Inferior parietal cortex (tissue), 1 donor: ENCODE data around the gene PAK5.

Experiments
- DNase-seq: peaks from one replicate; pipeline ENCODE4 v3.0.0-alpha.2; 2016; ENCODE audit errors: extremely low spot score

PAK5 gene

DNA sequence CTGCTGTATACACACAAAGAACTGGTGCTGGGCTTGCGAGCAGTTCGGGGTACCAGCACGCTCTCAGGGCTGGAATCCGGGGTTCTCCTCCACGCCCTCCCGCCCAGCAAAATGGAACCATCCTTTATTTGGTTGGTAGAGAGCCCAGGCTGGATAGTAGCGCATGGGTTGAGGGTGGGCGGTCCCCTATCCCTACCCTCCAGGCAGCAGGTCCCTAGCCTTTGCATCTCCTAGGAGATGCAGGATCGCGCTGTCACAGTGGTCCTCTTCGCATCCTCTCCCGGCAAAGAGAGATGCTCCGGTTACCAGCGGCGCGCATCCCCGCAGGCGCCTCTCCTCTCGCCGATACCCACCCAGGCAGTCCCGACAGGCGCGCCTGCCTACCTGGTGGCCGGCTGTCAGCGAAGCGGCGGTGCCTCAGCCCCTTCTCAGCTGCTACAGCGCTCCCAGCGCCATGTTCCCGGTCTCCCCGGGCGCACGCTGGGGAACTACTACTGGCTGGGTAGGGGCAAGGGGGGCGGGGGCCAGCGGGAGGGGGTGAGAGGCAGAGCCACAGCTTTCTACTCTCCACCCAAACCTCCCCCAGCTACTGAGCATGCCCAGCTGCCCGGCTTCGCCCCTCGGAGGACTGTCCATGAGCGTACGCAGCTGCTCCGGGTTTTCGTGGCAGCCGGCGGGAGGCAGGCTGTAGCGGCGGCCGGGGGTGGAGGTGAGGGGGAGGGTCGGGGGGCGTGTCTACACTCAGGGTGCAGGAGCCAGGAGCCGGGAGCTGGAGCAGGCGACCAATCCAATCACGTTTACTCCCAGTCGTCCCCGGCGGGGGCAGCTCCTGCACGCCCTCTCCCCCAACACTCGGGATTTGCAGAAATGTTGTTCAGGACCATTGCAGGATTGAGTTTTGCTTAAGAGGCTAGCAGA, at the start of gene PAK5:
Gene PAK5, minus strand, starts transcription at position 699 of the 918 bp plus-strand sequence. CDS start 194,748 bp downstream, outside the sequence.
- peak; percentile 74 for DNase-seq

DNA sequence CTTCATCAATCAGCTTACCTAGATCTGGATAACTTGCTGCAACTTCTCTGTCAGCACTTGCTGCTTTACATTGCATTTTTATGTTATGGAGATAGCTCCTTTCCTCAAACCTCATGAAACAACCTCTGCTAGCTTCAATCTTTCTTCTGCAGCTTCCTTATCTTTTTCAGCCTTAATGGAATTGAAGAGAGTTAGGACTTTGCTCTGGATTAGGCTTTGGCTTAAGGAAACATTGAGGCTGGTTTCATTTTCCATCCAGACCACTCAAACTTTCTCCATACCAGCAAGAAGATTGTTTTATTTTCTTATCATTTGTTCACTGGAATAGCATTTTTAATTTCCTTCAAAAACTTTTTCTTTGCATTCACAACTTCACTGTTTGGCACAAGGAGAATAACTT, 48.8 kb upstream of the PAK5 start:
- DNase-seq = no peak

DNA sequence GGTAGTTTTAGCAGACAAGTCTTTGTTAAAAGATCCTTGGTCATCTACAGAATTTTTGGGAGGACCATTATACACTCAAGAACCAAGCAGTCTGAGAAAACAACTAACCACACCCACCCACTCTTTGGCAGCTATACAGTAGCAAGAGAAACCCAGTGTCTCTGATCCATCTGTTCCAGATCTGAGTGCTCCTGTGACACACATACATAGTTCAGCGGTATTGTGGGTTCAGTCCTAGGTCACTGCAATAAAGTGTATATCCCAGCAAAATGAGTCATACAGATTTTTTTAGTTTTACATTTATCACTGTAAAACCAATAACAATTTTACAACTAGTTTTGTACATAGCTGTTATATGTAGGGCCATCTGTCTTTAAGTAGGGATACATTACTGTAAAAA, 47.4 kb upstream of the PAK5 start:
- DNase-seq = no peak

DNA sequence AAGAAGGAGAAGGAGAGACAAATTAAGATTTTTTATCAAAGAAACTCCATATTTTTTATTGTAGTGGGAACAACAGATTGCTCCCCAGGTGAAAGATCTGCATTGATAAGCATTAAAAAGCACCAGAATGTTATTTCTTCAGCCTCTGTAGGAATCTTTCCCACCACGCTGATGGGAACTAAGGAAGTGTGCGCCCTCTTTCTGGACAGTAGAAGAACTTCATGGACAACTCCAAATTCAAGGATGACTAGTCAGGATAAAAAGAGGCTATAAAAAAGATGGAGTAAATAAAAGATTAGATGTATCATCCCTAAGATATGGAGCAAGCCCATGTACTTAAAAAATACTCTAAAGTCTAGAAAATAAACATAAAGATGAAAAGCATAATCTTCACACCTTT, 45.8 kb upstream of the PAK5 start:
- no peak for DNase-seq

DNA sequence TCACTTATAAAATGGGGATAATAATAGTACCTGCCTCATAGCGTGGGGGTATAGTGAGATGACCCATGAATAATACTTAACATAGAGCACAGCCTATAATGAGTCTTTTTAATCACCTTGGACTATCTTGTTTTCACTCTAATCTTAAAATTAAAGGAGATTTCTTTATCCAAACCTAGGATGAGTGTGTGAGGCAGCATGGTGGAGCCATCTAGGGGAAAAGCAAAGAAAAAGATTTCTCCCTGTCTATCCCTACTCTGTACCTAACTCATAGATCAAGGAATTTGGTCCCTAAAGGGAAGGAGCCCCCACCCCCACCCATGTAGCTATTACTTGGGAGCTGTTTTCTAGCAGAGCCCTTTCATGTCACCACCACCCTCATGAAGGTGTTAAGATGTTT, 45.2 kb upstream of the PAK5 start:
- DNase-seq = no peak

DNA sequence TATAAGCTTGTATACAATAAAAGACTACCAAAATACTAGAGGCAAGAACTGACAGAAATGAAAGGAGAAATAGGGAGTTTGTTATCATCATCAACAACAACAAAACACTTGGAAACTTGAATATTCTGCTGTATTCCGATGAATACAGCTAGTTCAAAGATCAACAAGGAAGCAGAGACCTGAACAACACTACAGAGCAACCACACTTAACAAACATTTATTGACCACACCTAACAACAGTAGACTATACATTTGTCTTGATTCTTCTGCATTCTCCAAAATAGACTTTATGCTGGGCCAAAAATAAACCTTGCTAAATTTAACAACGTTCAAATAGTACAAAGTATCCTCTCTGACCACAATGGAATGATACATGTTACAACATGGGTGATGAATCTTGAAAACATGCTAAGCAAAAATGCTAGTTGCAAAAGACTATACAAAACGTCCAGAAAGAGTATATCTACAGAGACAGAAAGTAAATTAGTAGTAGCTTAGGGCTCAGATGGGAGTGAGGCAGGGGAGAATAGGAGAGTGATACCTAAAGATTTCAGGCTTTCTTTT, 39.1 kb upstream of the PAK5 start:
- no peak for DNase-seq

DNA sequence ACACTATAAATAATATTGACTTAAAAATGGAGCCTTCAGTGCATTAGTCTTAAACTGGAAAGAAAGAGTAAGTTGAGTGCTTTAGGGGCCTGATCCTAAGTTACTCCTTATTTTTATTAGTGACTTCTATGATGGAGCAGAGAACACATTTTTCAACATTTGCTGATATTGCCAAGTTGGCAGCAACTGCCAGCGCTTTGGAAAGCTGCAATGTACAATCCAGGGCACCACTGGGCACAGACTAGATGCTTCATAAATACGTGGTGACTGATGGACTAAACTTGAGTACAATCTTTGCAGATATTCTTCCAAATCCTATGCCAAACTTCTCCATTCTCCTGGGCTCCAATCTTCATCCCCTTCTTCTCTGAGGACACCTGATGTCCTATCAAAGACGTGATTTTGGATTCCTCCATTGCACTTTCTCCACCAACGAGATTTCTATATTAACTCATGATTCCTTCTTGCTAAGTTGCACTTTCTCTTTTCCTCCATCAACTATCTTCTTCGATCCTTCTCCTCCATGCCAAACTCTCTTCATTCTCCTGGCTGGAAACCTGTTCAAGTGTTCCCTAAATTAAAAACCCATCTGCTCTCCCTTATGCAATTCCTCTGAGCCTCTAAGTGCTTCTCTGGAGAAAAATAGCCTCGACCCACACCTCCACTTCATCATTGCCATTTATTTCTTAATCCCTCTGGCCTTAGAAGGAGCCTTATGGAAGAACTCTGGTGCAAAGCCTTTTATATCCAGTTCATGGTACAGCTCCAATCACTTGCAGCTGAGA, 28.5 kb upstream of the PAK5 start:
- no peak for DNase-seq

DNA sequence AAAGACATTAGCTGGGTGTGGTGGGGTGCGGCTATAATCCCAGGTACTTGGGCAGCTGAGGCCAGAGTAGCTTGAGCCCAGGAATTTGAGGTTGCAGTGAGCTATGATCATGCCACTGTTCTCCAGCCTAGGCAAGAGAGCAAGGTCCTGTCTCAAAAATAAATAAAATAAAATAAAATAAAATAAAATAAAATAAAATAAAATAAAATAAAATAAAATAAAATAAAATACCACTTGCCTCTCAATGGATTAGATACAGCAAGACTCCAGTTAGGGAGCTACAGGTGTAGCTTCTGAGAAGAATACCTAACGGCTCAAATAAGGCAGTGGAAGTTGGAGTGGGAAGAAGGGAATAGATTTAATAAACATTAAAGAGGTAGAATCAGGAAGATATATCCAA, 13.7 kb upstream of the PAK5 start:
- DNase-seq = no peak

DNA sequence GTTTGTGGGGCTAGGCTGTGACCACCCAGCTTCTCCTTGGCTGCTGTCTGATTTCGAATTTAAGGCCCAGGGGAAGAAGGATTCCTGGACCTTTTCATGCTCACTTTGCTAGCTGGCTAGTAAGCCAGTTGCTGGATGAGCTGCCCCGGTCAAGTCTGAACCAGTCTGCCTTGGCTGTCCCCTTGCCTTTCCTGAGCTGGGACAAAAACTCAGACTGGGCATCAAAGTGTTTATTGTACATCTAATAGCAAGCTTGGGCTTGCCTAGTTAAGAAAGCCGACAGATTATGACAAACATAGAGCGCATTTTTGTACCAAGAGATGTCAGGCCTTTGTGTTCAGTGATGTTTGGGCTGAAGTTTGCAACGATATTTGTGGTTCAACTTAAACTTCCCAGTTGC, 750 bp upstream of the PAK5 start:
- no peak for DNase-seq

DNA sequence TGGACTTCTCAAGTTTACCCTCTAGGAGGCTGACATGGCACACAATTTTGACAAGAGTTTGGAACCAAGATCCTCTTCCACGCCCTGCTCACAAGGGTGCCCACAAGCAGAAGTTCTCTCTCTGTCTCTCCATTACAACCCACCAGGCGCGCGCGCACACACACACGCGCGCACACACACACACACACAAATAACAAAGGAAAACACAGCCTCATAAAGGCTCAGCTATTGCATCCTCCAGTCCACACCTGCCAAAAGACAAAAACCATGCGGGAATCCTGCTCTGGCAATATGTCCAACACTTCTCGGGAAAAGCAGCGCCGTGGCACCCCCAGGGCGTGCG, 870 bp downstream of the PAK5 start:
- DNase-seq = no peak

DNA sequence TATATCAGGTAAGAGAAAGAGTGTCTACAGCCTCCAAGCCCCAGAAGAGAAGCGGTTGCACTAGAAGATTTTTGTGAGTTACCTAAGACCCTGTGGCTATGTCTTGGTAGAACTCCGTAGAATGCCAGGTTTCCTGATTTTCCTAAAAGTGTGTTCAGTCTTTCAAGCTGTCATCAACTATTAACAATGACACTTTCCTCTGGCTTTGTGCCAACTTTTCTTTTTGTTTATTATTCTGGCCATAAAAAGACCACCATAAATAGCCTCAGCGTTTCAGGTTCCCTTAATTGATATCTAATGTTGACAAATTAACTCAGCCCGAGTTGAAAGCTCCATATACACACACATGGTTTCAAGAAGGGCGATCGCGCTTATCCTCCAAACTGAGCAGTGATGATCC, 1.2 kb downstream of the PAK5 start:
- no peak for DNase-seq

DNA sequence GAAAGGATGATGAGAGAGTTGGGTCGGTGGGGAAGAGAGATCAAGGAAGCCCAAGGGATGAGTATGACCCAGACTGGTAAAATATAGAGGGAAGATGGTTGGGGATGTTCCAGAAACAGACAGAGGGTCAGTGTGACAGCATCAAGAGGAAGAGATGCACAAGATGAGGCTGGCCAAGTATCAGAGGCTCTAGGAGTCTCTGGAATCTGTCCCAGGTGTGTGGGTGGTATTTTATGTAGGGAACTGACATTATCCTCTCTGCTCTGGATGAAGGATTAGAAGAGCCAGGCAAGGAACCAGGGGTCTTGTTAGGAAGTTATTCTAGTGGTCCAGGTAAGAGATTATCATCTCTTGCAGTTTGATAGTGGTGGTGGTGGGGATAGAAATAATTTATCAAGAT, 3.6 kb downstream of the PAK5 start:
- DNase-seq = no peak

DNA sequence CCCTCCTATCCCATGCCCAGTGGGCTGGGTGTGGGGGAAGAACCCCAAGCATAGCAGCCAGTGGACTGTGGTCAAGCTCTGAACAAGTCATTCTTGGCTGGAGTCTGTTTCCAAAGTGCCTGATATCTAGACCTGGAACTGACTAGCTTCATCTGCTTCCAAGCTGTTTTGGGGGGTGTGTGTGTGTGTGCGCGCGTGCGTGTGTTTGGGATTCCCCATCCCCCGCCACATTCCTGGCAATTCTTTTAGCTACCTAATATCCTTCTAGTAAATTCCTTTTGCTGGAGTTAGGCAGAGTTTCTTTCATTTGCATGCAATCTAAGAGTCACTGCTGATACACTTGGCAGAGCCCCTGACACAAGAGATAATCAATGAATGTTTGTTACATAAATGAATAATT, 7.8 kb downstream of the PAK5 start:
- DNase-seq = no peak

DNA sequence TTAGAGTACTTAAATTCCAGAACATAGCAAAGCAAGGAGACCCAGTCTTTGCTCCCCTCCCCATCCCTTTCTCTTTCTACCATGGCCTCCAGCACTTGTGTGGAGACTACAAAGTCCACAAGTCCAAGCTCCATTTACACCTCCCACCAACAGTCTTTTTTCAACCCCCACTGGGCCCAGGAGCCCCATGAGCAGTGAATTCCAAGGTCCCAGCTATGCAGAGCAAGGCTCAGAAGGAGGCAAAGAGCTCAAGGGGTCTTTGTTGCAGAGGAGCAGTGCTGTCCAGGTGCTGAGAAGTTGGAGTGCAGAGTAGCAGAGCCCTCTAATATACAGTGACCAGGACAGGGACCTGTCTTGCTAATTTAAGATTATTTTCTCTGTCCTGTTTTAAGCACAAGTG, 9.0 kb downstream of the PAK5 start:
- no peak for DNase-seq

DNA sequence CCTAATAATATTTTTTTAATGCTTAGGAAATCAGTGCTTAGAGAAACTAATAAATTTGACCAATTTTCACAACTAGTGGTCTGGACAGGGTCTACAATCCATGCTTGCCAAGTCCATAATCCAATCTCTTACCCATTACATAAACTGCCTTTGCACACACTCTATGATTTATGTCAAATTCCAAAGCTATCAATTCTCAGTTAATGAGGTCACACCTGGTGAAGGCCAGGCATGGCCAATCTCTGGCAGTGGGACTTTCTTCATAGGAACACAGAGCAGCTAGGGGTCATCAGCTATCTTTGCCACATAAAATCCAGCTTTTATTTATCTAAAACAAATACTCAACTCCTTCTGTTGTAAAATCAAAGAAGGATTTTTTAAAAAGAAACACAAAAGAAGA, 21.2 kb downstream of the PAK5 start:
- DNase-seq = no peak

DNA sequence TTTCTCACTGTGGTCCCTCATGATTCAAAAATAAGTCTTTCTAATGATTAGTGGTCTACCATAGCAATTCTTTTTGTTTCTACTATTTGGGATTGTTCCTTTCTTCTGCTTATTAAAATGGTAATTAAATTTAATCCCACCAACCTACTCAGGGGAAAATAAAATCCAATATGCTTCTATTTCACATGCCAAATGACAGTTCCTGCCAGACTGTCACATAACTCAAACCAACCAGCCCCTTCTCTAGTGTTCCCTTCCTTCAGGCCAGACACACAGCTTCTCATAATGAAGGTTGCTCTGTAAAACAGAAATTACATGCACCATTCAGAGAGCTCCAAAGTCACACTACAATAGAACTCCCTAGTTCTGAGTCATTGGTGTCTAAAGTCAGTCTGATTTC, 23.2 kb downstream of the PAK5 start:
- no peak for DNase-seq

DNA sequence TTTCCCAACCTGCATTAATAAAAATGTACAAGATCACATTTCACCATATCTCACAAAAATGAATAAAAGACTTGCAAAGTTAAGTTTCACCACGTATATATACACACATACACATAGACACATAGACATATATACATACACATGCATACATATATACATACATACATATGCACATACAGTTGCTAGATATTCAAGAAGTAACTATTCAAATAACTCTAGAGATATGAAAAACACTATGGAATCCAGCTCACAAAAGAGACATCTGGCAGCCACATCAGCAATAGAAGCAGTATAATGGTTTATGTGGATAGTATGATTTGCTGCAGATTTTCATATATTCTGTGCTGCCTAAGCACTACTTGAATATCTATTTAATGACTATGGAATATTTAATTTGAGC, 28.1 kb downstream of the PAK5 start:
- no peak for DNase-seq

DNA sequence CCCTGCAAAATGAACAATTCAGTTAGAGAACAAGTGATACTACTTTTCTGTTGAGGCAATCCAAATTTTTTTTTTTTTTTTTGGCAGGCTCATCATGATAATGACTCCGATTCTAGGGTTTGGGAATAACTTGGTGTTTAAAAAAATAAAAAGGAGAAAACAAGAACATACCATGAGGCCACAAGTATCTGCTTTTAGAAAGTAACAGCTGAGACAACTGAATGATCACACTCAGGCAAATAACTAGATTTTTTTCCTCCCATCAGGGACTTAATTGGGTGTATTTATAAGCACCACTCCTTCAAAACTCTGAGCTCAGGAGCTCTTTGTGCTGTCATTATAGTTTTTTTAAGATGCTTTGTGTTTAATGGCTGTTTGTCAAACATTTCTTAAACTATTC, 29.6 kb downstream of the PAK5 start:
- DNase-seq = no peak

DNA sequence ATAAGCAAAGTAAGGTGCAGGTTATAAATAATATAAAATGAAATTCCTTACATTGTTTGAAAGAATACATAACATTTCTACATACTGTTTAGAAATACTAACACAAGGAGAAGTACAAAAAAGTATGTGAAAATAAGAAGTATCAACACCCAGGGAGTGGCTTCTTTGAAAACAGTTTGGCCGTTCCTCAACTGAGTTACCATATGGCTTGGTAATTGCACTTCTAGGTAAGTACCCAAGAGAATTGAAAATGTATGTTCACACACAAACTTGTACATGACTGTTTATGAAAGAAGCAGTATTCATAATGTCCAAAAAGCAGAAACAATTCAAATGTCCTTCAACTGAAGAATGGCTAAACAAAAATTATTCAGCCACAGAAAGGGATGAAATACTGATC, 30.7 kb downstream of the PAK5 start:
- no peak for DNase-seq

DNA sequence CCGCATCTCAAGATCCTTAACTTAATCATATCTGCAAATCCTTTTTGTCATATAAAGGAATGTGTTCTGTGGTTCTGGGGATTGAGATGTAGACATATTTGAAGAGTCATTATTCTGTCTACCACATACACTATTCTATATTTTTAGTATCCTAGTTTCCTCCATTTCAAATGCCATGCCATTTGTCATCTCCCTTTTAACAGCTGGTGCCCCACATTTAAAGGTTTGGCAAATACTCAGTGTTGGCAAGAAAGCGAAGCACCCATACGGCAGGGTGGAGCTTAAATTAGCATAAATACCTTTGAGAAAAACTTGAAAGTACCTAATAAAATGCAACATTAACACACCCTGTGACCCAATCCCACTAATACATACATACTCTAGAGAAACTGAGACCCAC, 31.7 kb downstream of the PAK5 start:
- no peak for DNase-seq

DNA sequence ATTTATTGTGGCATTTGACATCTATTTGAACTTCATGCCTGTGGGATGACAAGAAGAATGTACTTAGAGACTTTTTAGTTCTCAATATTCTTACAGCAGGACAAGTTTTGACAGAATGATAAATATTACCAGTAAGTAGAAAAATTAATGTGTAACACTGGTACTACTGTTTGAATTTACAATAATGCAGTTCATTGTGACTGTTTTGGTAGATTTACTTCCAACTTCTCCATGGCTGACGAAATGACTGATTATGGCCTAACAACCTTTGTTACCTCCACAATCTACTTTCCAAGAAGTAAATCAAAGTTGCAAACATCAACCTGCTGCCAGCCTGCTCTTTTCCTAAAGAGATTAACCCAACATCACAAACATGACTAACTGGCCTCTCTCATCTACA, 38.5 kb downstream of the PAK5 start:
- no peak for DNase-seq

DNA sequence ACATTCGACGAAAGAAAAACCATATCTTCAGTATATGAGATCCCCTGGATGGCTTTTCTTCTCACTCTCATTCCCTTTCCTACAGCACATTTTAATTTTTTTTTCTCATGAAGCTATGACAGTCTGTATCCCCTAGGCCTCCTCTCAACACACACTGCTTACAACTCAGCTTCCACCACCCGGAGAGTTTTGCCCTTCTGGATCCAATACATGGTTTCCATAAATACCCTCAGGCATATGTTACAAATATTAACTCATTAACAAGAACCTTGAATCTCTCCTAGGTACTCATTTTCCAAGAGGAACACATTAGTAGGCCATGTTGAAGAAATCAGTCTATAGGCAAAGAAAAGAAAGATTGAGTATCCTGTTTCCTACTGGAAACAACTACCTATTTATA, 44.0 kb downstream of the PAK5 start:
- DNase-seq = no peak

DNA sequence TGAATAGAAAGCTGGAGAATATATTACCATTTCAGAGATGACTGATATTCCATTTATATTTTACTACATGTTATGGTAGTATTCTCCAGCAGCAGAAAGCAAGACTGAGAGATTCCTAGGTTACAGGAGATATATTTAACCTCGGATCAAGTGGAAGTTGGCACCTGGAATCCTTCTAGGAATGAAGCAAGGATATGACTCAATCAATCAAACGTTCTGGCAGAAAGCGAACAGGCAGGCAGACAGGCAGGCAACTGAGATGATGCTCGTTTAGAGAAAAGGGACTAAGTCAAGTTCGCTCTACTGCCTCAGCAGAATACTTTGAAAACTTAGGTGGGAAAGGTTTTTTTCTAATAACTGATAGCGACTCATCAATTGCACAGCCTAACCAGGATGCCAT, 46.2 kb downstream of the PAK5 start:
- DNase-seq = no peak
